Suprapubic skin (tissue), 4 donors: ENCODE data around the gene SPOCD1.

Experiments used
- EP300 ChIP-seq: sonication (generic); formaldehyde crosslinking; IDR thresholded peaks from one replicate; pipeline ENCODE4 v1.6.1; 2017; ENCODE audit warnings: antibody characterized with exemption
- POLR2A ChIP-seq, 2 donors: fragments of 450-650 bp; IDR thresholded peaks; one replicate each; pipeline ENCODE4 v1.6.1; 2017; ENCODE audit warnings: antibody characterized with exemption in 2 of 2, mild to moderate bottlenecking in 2 of 2, moderate library complexity in 2 of 2
- POLR2AphosphoS5 ChIP-seq, 3 donors: sonication (generic); formaldehyde crosslinking; IDR thresholded peaks; one replicate each; pipeline ENCODE4 v1.6.1; 2017; ENCODE audit warnings: antibody characterized with exemption in 3 of 3
- TF ChIP-seq, protein P1 (sequence below), 2 donors: fragments of 200-600 bp in 1 of 2; fragments of 450-650 bp in 1 of 2; sonication (generic) in 1 of 2; IDR thresholded peaks; one replicate each; pipeline ENCODE4 v1.5.1; 2016 to 2019; ENCODE audit warnings: antibody characterized with exemption in 2 of 2, mild to moderate bottlenecking in 1 of 2, moderate library complexity in 1 of 2

GRCh38 chr1:31859044-31859443 is 43.2 kb upstream of the SPOCD1 start:
- TF ChIP-seq EP300 (no peak), POLR2AphosphoS5 (IDR thresholded peaks at IDR 0.05) (no peak), POLR2A (IDR thresholded peaks at IDR 0.05) (no peak)
- TF ChIP-seq, protein P1, sequence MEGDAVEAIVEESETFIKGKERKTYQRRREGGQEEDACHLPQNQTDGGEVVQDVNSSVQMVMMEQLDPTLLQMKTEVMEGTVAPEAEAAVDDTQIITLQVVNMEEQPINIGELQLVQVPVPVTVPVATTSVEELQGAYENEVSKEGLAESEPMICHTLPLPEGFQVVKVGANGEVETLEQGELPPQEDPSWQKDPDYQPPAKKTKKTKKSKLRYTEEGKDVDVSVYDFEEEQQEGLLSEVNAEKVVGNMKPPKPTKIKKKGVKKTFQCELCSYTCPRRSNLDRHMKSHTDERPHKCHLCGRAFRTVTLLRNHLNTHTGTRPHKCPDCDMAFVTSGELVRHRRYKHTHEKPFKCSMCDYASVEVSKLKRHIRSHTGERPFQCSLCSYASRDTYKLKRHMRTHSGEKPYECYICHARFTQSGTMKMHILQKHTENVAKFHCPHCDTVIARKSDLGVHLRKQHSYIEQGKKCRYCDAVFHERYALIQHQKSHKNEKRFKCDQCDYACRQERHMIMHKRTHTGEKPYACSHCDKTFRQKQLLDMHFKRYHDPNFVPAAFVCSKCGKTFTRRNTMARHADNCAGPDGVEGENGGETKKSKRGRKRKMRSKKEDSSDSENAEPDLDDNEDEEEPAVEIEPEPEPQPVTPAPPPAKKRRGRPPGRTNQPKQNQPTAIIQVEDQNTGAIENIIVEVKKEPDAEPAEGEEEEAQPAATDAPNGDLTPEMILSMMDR (IDR thresholded peaks at IDR 0.05), result no peak
